ENCODE data around the gene TPRX2. TPM values are rescaled to one million over a fixed set of nuclear protein-coding genes. Genes with fewer than 3 reads are reported as not detected.
"Not testable (repeated sequence)": the region's sequence is repeated elsewhere in the genome, so short reads cannot be mapped to it uniquely, and the experiment has no call there.

The TPRX2 gene
- not detected in 2 replicates for total RNA-seq

- DNase-seq (ENCODE audit: low read depth in 2 of 2) = not testable (repeated sequence)
Observed at GRCh38 chr19:47858646-47859285, at the start of gene TPRX2. Gene TPRX2, plus strand, starts transcription at chr19:47859235. Its CDS starts 12 bp downstream, at chr19:47859247.

- peak; percentile 36 to 68 for DNase-seq (ENCODE audit: low read depth in 2 of 2)
Observed at GRCh38 chr19:47813304-47813994, 45.6 kb upstream of the TPRX2 start.

- no peak for DNase-seq (ENCODE audit: low read depth in 2 of 2)
Observed at GRCh38 chr19:47813995-47814328, 45.1 kb upstream of the TPRX2 start.

GRCh38 chr19:47816270-47816669, 42.8 kb upstream of the TPRX2 start:
- not testable (repeated sequence) for DNase-seq (ENCODE audit: low read depth in 2 of 2)

GRCh38 chr19:47818221-47818620, 40.8 kb upstream of the TPRX2 start:
- DNase-seq (ENCODE audit: low read depth in 2 of 2) = not testable (repeated sequence)

- no peak for DNase-seq (ENCODE audit: low read depth in 2 of 2)
Observed at GRCh38 chr19:47819858-47820257, 39.2 kb upstream of the TPRX2 start.

- DNase-seq (ENCODE audit: low read depth in 2 of 2) = no peak
Observed at GRCh38 chr19:47820410-47820809, 38.6 kb upstream of the TPRX2 start.

- DNase-seq (ENCODE audit: low read depth in 2 of 2) = no peak
Observed at GRCh38 chr19:47821460-47822020, 37.5 kb upstream of the TPRX2 start, which contains the start of gene CRX. Gene CRX, plus strand, starts transcription at chr19:47821937. Its CDS starts 12,507 bp downstream, at chr19:47834444.

GRCh38 chr19:47824396-47824795, 34.6 kb upstream of the TPRX2 start:
- no peak for DNase-seq (ENCODE audit: low read depth in 2 of 2)

GRCh38 chr19:47826800-47827199, 32.2 kb upstream of the TPRX2 start:
- no peak for DNase-seq (ENCODE audit: low read depth in 2 of 2)

GRCh38 chr19:47832723-47833122, 26.3 kb upstream of the TPRX2 start:
- no peak for DNase-seq (ENCODE audit: low read depth in 2 of 2)

- DNase-seq (ENCODE audit: low read depth in 2 of 2) = no peak
Observed at GRCh38 chr19:47836038-47836437, 23.0 kb upstream of the TPRX2 start.

- no peak for DNase-seq (ENCODE audit: low read depth in 2 of 2)
Observed at GRCh38 chr19:47839411-47839810, 19.6 kb upstream of the TPRX2 start.

GRCh38 chr19:47839913-47840312, 19.1 kb upstream of the TPRX2 start:
- DNase-seq (ENCODE audit: low read depth in 2 of 2) = no peak

GRCh38 chr19:47842941-47843340, 16.1 kb upstream of the TPRX2 start:
- DNase-seq (ENCODE audit: low read depth in 2 of 2) = no peak

- DNase-seq (ENCODE audit: low read depth in 2 of 2) = no peak
Observed at GRCh38 chr19:47848425-47848822, 10.6 kb upstream of the TPRX2 start.

GRCh38 chr19:47848823-47849473, 10.1 kb upstream of the TPRX2 start:
- DNase-seq (ENCODE audit: low read depth in 2 of 2) = no peak

GRCh38 chr19:47853003-47853402, 6.0 kb upstream of the TPRX2 start:
- DNase-seq (ENCODE audit: low read depth in 2 of 2) = no peak

GRCh38 chr19:47854459-47854858, 4.6 kb upstream of the TPRX2 start:
- no peak for DNase-seq (ENCODE audit: low read depth in 2 of 2)

- peak in 1 of 2 donors; percentile 14 for DNase-seq (ENCODE audit: low read depth in 2 of 2)
Observed at GRCh38 chr19:47858231-47858630, 804 bp upstream of the TPRX2 start.

GRCh38 chr19:47859838-47860237, 803 bp downstream of the TPRX2 start:
- not testable (repeated sequence) for DNase-seq (ENCODE audit: low read depth in 2 of 2)

- DNase-seq (ENCODE audit: low read depth in 2 of 2) = no peak
Observed at GRCh38 chr19:47860602-47861297, 1.7 kb downstream of the TPRX2 start.
